ENCODE data around the gene PAPOLA.

- TF ChIP-seq POLR2A (IDR thresholded peaks at IDR 0.05): no peak
- no peak for TF ChIP-seq CTCF (IDR thresholded peaks at IDR 0.05)
Measured at GRCh38 chr14:96489327-96489726, 12.9 kb upstream of the PAPOLA start.
